Measurements from ENCODE around the gene ARHGAP27.
"Not testable (repeated sequence)": the region's sequence is repeated elsewhere in the genome, so short reads cannot be mapped to it uniquely, and the experiment has no call there.

ARHGAP27 gene, protein sequence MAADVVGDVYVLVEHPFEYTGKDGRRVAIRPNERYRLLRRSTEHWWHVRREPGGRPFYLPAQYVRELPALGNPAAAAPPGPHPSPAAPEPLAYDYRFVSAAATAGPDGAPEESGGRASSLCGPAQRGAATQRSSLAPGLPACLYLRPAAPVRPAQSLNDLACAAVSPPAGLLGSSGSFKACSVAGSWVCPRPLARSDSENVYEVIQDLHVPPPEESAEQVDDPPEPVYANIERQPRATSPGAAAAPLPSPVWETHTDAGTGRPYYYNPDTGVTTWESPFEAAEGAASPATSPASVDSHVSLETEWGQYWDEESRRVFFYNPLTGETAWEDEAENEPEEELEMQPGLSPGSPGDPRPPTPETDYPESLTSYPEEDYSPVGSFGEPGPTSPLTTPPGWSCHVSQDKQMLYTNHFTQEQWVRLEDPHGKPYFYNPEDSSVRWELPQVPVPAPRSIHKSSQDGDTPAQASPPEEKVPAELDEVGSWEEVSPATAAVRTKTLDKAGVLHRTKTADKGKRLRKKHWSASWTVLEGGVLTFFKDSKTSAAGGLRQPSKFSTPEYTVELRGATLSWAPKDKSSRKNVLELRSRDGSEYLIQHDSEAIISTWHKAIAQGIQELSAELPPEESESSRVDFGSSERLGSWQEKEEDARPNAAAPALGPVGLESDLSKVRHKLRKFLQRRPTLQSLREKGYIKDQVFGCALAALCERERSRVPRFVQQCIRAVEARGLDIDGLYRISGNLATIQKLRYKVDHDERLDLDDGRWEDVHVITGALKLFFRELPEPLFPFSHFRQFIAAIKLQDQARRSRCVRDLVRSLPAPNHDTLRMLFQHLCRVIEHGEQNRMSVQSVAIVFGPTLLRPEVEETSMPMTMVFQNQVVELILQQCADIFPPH

DNA sequence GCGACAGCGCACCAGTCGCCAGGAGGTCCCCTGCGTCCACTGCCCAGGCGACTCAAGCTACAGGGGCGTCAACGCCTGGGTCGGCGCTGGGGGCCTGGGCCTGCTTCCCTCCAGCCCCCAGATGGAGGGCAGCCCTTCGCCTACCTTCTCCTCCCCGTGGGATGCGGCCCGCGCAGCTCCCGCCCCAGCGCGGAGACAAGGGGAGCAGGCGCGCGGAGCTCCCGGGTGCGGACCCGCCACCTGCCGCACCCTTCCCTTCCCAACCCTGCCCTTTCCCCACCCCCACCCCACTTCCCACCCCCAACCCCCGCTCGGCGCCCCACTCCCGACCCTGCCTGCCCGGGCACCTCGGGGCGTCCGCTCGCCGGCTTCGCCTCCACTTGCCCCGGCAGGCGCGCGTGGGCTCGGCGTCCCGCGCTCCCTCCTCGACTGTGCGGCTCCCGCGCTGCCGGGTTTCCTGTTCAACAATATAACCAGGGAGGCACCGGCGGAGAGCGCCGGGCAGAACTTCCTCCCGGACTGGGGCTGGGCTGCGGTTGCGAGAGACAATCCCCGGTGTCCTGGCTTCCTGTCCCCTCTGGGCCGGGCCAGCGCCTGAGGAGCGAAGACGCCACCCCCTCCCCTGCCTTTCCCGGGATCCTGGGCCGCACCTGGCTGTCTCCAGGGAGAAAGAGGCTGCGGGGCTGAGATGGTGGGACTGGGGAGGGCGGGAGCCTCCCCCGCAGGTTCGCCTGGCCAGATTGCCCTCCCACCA, at the start of gene ARHGAP27:
Gene ARHGAP27 (minus strand): TSS at position 466 of the 754 bp plus-strand sequence. CDS start 2,591 bp downstream, outside the sequence.
- DNase-seq = no peak

DNA sequence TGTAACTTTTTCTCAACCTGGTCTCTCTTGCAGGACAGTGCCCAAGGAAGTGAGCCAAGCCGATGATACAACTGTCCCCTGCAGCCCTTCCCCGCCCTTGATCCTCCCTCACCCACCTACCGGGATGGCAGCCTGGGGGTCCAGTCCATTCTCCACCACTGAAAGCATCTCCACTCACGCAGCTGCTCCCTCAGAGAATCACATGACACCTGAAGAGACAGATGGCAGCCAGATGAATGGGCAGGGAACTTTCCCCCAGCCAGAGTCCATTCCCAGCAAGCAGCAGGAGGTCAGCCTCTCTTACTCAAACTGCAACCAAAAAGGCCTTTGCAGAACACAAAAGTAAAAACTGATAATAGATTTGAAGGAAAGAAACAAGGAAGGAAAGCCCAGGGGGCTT, 49.6 kb upstream of the ARHGAP27 start:
- not testable (repeated sequence) for DNase-seq

DNA sequence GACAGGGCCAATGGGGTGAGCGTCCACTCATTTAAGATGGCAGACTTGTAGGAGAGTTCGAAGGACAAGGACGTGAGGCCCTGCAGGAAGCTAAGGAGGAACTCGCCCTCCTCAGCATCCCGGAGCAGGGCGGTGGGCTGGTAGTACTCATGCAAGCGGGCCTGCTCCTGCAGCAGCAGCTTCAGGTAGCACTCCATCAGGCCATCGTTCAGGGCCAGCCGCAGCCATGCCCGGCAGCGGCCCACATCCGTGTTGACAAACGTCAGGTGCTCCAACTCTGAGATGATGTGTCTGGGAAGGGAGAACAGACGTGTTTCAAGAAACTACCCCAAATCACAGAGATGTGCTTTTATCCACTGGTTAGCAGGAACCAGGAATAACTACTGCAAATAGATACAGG, 42.8 kb upstream of the ARHGAP27 start:
- DNase-seq = not testable (repeated sequence)

DNA sequence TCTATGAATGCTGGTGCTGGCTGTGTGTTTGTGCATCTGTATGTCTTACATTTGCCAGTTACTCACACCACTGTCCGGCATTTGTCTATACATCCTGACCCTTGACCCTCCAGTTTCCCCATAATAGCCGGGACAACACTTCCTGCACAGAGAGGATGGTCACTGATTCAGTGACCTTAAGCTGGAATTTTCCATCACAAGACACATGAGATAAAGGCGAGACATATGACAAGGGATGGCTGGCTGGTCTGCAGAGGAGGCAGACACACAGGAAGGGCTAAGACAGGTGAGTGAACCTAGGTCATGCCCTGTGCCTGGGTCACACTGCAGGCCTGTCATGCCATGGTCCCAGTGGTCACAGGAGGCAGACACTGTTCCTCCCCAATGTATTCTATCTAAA, 39.6 kb upstream of the ARHGAP27 start:
- not testable (repeated sequence) for DNase-seq

DNA sequence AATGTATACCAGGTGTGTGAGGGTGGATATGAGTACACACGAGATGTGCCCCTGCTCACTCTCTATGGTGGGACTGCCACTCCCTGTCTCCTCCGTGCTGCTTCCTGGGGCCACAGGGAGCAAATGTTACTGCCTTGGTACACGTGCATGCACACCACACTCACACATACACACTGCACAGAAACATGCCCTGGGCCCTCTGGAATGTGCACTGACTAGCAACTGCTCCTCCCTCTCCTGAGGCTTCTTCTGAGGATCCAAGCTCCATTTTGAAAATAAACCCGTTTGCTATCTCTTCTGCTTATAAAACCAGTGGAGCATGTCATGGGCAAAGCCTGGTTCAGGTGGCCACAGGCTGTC, 36.5 kb upstream of the ARHGAP27 start:
- not testable (repeated sequence) for DNase-seq

DNA sequence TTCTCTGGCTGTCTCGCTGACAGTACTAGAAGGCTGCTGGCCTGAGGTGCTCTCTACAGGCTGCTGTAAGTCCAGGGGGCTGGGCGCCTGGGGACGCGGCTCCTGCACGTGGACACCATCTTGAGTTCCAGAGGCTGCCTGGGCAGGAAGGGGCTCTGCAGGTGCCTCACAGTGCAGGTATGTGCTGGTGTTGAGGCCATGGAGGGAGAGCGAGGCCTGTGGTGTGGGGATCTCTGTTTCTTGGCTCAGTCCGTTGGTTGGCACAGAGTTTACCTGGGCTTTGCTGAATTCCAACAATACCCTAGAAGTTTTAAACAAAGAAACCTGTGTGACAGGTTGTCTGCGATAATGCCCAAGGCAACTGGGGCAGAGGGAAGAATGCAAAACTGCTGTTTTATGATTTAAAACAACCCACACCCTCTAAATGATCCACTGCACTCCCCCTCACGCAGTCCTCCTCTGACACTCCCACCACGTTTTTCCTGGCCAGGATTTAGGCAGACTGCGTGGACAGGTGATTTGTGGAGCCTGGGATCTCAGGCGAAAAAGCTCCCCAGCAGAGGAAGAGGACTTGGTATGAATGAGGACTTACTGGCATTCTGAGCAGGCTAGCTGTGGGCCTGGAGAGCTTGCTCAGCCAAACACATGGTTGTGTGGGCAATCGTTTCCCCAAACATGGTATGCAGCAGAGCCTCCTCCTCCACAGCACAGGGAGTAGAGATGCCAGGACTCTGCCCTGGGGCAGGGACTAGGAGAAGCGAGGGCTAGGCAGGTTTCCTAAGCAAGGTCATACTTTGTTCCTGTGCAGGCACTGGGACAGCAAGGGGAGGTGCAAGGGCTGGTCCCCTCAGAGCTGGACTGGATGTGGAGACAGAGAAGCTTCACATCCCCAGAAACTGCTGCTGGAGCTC, 35.9 kb upstream of the ARHGAP27 start:
- DNase-seq = not testable (repeated sequence)

DNA sequence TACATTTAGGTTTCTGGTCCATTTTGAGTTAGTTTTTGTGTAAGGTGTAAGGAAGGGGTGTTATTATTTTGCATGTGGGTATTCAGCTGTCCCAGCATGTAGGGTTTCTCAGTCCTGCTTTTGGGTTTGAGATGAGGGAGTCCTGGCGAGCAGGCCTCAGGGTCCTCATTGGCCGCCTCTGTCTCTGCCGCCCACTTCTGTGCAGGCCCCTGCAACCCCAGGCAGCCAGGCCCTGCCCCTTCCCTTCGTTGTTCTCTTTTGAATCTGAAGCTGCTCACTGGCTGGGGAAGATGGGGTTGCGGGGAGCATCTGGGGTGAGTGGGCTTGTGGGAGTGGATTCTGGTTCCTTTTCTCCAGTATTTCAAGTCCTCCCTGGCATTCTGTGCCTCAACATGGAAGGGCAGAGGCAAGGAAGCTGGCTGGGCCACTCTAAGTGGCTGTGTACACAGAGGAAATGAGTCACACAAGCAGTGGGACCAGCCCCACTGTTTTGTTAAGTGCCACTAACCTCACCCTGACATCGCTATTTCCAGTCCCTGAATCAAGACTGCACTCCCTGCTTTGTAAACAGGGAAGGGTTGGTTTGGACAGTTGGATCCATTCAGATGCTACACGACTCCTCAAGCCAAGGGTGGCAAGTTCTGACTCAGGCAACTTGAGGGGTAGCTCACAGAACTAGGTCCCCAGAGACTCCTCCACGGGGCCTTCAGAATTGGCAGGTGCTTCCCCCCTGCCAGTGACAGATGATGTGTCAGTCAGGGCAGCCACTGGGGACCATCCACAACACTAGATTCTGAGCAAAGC, 29.1 kb upstream of the ARHGAP27 start:
- DNase-seq = not testable (repeated sequence)

DNA sequence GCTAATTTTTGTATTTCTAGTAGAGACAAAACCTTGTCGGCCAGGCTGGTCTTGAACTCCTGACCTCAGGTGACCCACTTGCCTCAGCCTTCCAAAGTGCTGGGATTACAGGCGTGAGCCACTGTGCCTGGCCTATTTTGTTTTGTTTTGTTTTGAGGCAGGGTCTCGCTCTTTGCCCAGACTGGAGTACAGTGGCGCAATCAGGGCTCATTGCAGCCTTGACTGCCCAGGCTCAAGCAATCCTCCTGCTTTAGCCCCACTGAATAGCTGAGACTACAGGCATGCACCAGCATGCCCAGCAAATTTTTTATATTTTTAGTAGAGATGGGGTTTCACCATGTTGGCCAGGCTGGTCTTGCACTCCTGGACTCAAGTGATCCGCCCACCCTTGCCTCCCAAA, 27.8 kb upstream of the ARHGAP27 start:
- DNase-seq = not testable (repeated sequence)

DNA sequence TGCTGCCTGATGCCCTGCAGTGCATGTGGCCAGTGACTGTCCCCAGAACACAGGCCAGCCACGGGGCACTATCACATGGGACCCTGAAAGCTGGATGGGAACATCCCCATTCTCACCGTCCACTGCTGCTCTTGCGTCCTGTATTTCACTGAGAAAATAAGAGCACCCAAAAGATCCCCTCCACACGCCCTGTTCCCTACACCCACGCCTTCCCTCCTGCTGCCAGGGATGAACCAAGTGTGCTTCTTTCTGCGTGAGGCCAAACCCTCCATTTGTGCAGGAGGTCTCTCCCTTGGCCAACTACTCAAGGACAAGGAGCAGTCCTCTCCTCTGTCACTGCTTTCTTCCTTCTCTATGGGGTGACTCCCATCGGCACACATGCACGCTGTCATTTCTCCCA, 21.7 kb upstream of the ARHGAP27 start:
- not testable (repeated sequence) for DNase-seq

DNA sequence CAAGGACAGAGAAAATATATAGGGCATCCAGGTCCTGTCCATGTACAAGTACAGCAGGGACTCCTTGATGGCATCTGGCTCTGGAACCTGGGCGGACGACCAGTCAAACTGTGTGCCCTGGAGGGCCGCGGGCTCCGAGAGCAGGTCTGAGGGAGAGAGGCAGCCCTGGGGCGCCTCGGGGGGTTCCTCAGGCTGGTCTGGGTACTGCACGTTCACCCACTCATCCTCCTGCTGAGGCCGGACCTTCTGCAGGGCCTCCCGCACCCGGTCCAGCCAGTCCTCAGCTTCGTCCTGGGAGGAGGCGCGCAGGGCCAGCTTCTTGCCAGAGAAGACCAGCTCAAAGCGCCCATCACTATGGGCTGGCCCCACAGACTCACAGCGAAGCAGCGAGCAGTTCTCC, 21.1 kb upstream of the ARHGAP27 start:
- not testable (repeated sequence) for DNase-seq

DNA sequence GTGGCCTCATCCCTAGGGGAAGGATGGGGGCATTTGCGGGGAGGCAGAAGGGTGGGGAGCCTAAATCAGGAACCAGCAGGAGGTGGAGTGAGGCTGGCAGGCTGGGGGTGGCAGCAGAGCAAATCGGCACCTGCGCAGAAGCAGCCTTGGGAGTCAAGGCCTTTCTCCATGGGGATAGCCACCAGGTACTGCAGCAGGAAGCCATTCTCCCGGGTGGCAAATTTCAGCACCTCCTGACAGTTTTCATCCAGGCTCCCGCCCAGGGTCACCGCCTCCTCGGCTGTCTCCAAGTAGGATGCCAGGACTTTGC, 20.5 kb upstream of the ARHGAP27 start:
- not testable (repeated sequence) for DNase-seq

DNA sequence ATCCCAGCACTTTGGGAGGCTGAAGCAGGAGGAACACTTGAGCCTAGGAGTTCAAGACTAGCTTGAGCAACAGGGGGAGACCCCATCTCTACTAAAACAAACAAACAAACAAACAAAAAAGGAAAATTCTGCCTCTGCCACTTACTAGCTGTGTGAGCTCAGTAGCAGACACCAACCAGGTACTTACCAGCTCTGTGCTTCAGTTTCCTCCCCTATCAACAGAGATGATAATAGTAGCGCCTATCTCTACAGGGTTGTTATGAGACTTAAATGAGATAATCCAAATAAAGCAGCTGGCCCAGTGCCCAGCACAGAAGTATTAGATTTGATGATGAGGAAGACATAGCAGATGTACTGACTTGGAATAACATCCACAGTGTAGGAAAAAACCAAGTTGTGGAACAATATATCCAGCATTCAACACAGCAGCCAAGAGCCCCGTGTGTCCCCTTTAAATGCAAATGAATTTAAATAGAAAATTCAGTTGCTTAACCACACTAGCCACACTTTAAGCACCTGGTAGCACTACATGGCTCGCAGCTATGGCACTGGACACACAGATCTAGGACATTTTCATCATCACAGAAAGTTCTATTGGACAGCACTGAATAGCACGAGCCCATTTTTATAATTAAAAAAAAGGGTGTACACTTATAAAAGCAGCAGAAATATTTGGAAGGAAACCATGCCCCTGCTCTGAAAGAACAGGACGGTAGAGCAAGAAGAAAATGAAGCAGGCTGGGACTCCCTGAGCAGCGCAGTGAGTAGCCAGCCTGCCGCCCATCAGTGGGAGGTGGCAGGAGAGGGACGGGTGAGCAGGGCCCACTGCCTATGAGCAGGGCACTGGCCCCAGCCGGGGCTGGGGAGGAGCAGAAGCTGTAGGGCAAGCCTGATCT, 19.9 kb upstream of the ARHGAP27 start:
- not testable (repeated sequence) for DNase-seq

DNA sequence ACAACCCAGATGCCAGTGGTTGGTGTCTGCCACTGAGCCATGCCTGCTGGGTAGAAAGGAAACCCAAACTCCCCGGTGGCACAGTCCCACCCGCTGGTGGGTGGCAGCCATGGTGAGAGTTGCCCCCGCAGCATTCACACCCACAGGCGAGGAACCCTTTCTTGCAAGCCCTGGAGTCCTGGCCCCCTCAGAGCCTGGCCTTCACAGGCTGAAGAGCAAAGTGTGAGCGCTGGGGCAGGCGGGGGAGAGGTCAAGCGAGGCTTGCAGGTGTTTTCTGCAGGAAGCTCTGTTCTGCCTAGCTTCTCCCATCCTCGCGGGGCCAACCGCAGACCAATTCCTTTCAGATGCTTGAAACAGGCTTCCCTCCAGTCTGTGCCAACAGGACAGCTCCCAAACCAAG, 19.0 kb upstream of the ARHGAP27 start:
- not testable (repeated sequence) for DNase-seq

DNA sequence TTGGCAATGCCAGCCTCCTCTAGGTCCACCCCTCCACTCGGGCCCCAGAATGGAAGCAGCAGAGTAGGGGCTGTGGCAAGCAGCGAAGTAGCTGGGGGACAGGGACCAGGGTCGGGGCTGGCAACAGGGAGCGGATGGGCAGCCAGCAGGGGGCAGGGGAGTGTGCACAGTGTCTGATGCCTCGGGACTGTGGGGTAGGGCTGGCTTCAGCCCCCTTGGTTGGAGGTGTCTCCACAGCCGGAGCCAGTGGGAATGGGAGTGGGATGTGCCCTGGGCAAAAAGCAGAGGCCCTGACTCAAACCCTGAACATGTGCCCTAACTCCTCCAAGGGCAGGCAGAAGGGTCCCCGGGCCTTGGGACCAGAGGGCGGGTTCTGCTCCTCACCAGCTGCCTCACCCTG, 18.5 kb upstream of the ARHGAP27 start:
- DNase-seq = no peak

DNA sequence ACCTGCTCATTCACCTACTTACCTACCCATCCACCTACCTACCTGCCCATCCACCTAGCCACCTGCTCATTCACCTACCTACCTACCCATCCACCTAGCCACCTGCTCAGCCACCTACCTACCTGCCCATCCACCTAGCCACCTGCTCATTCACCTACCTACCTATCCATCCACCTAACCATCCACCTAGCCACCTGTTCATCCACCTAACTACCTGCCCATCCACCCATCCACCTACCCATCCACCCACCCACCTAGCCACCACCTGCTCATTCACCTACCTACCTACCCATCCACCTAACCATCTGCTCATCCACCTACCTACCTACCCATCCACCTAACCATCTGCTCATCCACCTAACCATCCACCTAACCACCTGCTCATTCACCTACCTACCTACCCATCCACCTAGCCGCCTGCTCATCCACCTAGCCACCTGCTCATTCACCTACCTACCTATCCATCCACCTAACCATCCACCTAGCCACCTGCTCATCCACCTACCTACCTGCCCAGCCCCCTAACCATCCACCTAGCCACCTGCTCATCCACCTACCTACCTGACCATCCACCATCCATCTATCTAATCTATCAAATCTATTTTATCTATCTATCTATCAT, 17.1 kb upstream of the ARHGAP27 start:
- not testable (repeated sequence) for DNase-seq

DNA sequence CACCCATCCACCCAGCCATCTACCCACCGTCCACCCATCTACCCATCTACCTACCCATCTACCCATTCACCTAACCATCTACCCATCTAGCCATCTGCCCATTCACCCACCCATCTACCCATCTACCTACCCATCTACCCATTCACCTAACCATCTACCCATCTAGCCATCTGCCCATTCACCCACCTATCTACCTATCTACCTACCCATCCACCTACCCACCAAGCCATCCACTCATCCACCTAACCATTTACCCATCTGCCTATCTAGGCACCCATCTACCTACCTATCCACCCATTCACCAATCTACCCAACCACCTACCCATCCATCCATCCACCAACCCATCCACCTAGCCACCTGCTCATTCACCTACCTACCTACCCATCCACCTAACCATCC, 16.6 kb upstream of the ARHGAP27 start:
- DNase-seq = not testable (repeated sequence)

DNA sequence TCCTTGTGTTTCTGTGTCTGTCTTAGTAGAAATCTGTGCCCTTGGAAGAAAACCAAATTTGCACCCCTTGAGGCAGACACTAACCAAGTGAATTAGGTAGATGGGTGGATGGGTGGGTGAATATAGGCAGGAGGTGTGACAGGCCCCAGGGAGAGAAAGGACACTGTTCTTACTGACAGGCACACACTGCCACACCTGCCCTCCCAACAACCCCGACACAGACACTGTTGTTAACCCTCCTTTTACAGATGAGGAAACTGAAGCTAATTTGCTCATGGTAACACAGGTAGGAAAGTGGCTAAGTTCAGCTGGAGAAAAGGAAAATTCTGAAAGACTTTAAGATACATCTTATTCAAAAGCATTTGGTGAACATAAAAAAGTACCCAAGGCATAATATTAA, 15.8 kb upstream of the ARHGAP27 start:
- not testable (repeated sequence) for DNase-seq

DNA sequence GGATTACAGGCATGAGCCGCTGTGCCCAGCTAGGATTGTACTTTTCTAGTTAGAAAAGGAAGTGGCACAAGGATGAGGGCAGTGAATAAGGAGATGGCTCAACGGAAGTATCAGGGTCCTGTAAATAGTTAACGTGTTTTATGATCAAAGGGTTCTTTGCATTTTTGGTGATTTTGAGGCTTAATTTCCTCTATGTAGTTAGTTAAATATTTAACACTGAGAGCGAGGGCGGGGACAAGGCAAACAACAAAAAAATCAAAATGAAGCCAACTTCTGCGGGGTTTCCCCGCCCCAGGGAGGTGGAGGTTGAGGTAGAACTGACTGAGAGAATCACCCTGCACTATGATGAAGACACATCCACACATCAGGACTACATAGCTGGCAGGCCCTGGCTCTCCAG, 15.4 kb upstream of the ARHGAP27 start:
- not testable (repeated sequence) for DNase-seq

DNA sequence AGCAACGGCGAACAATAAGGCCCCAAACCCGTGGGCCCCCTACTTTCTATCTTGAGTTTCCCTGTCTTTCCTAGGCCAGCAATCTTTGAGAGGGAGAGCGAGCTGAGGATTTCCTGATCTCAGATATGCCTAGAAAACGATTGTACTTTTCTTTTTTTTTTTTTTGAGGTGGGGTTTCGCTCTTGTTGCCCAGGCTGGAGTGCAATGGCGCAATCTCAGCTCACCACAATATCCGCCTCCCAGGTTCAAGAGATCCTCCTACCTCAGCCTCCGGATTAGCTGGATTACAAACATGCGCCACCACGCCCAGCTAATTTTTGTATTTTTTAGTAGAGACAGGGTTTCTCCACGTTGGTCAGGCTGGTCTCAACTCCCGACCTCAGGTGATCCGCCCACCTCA, 15.0 kb upstream of the ARHGAP27 start:
- DNase-seq = not testable (repeated sequence)

Measured in activated naive CD4-positive, alpha-beta T cell (primary cell).